ENCODE data around the gene REEP3.

REEP3 gene

GRCh38 chr10:63644418-63645142, 123.4 kb downstream of the REEP3 start:
- no peak for TF ChIP-seq EZH2 (optimal IDR thresholded peaks at IDR 0.05; ENCODE audit: low read depth, low read length)
- no peak for TF ChIP-seq CTCF (IDR thresholded peaks at IDR 0.05; ENCODE audit: low read length)
- TF ChIP-seq EZH2phosphoT487 (IDR thresholded peaks at IDR 0.05; ENCODE audit: low read length) = no peak
- Histone ChIP-seq H3K4me2 (ENCODE audit: low read depth, low read length) (no peak overlapping the region), H2AFZ (ENCODE audit: low read length) (no peak overlapping the region), H3K27me3 (replicated peaks; ENCODE audit: insufficient read depth, low read length) (no peaks in the 10 kb centered on the region), H3K4me3 (ENCODE audit: low read length) (no peak overlapping the region), H3K27ac (ENCODE audit: low read length) (no peak overlapping the region), H4K20me1 (ENCODE audit: insufficient read depth, low read length) (no peaks in the 10 kb centered on the region), H3K79me2 (ENCODE audit: low read length) (no peaks in the 10 kb centered on the region), H3F3A (ENCODE audit: insufficient read depth, low read length) (no peaks in the 10 kb centered on the region), H3K36me3 (replicated peaks; ENCODE audit: insufficient read depth, low read length) (no peaks in the 10 kb centered on the region), H3K9ac (ENCODE audit: low read length) (no peak overlapping the region), H3K9me3 (replicated peaks; ENCODE audit: insufficient read depth, low read length) (no peaks in the 10 kb centered on the region), H3K9me2 (replicated peaks; ENCODE audit: insufficient read depth, low read length) (no peaks in the 10 kb centered on the region), H3K4me1 (ENCODE audit: low read length) (no peaks in the 10 kb centered on the region)
- no peak for DNase-seq

- Histone ChIP-seq H2AFZ (ENCODE audit: low read length) (no peak overlapping the region), H3K4me1 (ENCODE audit: low read length) (no peaks in the 10 kb centered on the region), H3K9me2 (replicated peaks; ENCODE audit: insufficient read depth, low read length) (no peaks in the 10 kb centered on the region), H4K20me1 (ENCODE audit: insufficient read depth, low read length) (no peaks in the 10 kb centered on the region), H3K9me3 (replicated peaks; ENCODE audit: insufficient read depth, low read length) (no peaks in the 10 kb centered on the region), H3K79me2 (ENCODE audit: low read length) (no peaks in the 10 kb centered on the region), H3K9ac (ENCODE audit: low read length) (no peak overlapping the region), H3K27ac (ENCODE audit: low read length) (no peak overlapping the region), H3K36me3 (replicated peaks; ENCODE audit: insufficient read depth, low read length) (no peaks in the 10 kb centered on the region), H3F3A (ENCODE audit: insufficient read depth, low read length) (no peaks in the 10 kb centered on the region), H3K27me3 (replicated peaks; ENCODE audit: insufficient read depth, low read length) (no peaks in the 10 kb centered on the region), H3K4me3 (ENCODE audit: low read length) (no peak overlapping the region), H3K4me2 (ENCODE audit: low read depth, low read length) (no peak overlapping the region)
- no peak for DNase-seq
- TF ChIP-seq EZH2 (optimal IDR thresholded peaks at IDR 0.05; ENCODE audit: low read depth, low read length) (no peak), EZH2phosphoT487 (IDR thresholded peaks at IDR 0.05; ENCODE audit: low read length) (no peak), CTCF (IDR thresholded peaks at IDR 0.05; ENCODE audit: low read length) (no peak)
These were observed 124.0 kb downstream of the REEP3 start for GRCh38 chr10:63645195-63645594.

DNA sequence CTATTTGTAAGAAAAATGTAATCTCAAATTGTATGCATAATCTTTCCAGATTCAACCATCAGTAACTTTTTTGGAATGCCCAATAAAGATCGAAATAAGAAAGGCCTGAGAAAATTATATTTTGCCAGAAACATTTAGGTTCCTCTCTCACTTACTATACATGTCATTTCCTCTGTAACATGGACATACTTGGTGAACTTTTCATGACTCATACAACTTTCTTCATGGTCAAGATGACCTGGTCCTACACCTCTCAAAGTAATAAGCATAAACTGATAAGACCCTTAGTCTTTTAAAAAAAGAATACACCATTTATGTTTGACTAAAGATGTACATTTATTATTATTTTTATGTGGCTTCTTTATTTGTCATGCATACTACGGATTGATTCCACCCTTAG, 125.3 kb downstream of the REEP3 start:
- no peaks in the 10 kb centered on the region for H3K4me1 ChIP-seq (ENCODE audit: low read length)
- DNase-seq = no peak
- H3K4me3 ChIP-seq (ENCODE audit: low read length) = no peak overlapping the region
- H3K27me3 ChIP-seq (replicated peaks; ENCODE audit: insufficient read depth, low read length) = no peaks in the 10 kb centered on the region
- no peak for TF ChIP-seq CTCF (IDR thresholded peaks at IDR 0.05; ENCODE audit: low read length)
- no peak for TF ChIP-seq EZH2phosphoT487 (IDR thresholded peaks at IDR 0.05; ENCODE audit: low read length)
- no peak for TF ChIP-seq EZH2 (optimal IDR thresholded peaks at IDR 0.05; ENCODE audit: low read depth, low read length)
- H3K9me3 ChIP-seq (replicated peaks; ENCODE audit: insufficient read depth, low read length) = no peaks in the 10 kb centered on the region
- H3K9me2 ChIP-seq (replicated peaks; ENCODE audit: insufficient read depth, low read length) = no peaks in the 10 kb centered on the region
- no peak overlapping the region for H3K27ac ChIP-seq (ENCODE audit: low read length)
- H3F3A ChIP-seq (ENCODE audit: insufficient read depth, low read length) = no peaks in the 10 kb centered on the region
- no peak overlapping the region for H3K9ac ChIP-seq (ENCODE audit: low read length)
- no peaks in the 10 kb centered on the region for H4K20me1 ChIP-seq (ENCODE audit: insufficient read depth, low read length)
- no peaks in the 10 kb centered on the region for H3K36me3 ChIP-seq (replicated peaks; ENCODE audit: insufficient read depth, low read length)
- H3K79me2 ChIP-seq (ENCODE audit: low read length) = no peaks in the 10 kb centered on the region
- no peak overlapping the region for H2AFZ ChIP-seq (ENCODE audit: low read length)
- no peak overlapping the region for H3K4me2 ChIP-seq (ENCODE audit: low read depth, low read length)

All from MM.1S (cell line).